HepG2 (cell line): ENCODE data around the gene FAM120B. TPM values are rescaled to one million over a fixed set of nuclear protein-coding genes. Genes with fewer than 3 reads are reported as not detected.

Experiments
- ATAC-seq: fragments of 200-7000 bp; cut with Tn5 transposase; 3 replicates; pipeline ENCODE4 v1.9.1; 2020; ENCODE audit warnings: mild to moderate bottlenecking, moderate library complexity
- BruUV-seq: library from RNA; stranded (reverse); fragments of 400-500 nt; replicated peaks from 2 replicates; lab custom pipeline; 2021; lab: Mats Ljungman, UMichigan
- CTCF ChIA-PET: fragments of 300-600 bp; formaldehyde crosslinking; extraction: SDS; loops from one replicate; lab custom pipeline; 2021; ENCODE audit warnings: low total read pairs, inconsistent platforms, low intra/inter-chr PET ratio; lab: Yijun Ruan, JAX
- POLR2A ChIA-PET: fragments of 350-600 bp; sonication (Branson Sonifier 250); formaldehyde crosslinking; loops from one replicate; lab custom pipeline; 2020; ENCODE audit warnings: antibody characterized with exemption, inconsistent platforms; lab: Yijun Ruan, JAX
- DNase-seq: peaks from one replicate; pipeline ENCODE4 v3.0.0-alpha.2; 2015; ENCODE audit warnings: low spot score
- FAIRE-seq: peaks from 3 replicates; lab custom pipeline; 2011; peaks lifted over from hg19 to GRCh38; lab: Jason Lieb, UNC
- H2AFZ ChIP-seq: one replicate; pipeline ENCODE4 v1.6.1; 2011; ENCODE audit warnings: low read length, inconsistent platforms
- H3K27ac ChIP-seq: fragments of 300-600 bp; 3 replicates; pipeline ENCODE4 v1.8.0; 2011; ENCODE audit warnings: mixed run types, mild to moderate bottlenecking, mixed read lengths, low read length, inconsistent platforms; ENCODE audit not compliant: insufficient read depth; ENCODE audit errors: extremely low read length
- H3K27me3 ChIP-seq, 2 experiments: fragments of 200-600 bp in 1 of 2; 2 replicates in 1 of 2; 3 replicates in 1 of 2; pipeline versions ENCODE4 v1.6.0 to v1.8.0; 2011; ENCODE audit warnings: low read length in 2 of 2, mild to moderate bottlenecking in 2 of 2, moderate library complexity in 2 of 2, inconsistent platforms in 1 of 2; ENCODE audit not compliant: insufficient read depth in 2 of 2, control insufficient read depth in 1 of 2
- H3K36me3 ChIP-seq, 2 experiments: fragments of 200-600 bp in 1 of 2; replicated peaks in 1 of 2; 2 replicates in 1 of 2; 3 replicates in 1 of 2; pipeline versions ENCODE4 v1.5.1 to v1.8.0; 2011; ENCODE audit warnings: low read length in 2 of 2, inconsistent platforms in 1 of 2; ENCODE audit not compliant: insufficient read depth in 2 of 2, control insufficient read depth in 1 of 2
- H3K4me1 ChIP-seq: 2 replicates; pipeline ENCODE4 v1.5.1; 2012; ENCODE audit warnings: low read length, inconsistent platforms; ENCODE audit not compliant: insufficient read depth
- H3K4me2 ChIP-seq: 2 replicates; pipeline ENCODE4 v1.6.0; 2011; ENCODE audit warnings: low read depth, low read length, inconsistent platforms
- H3K4me3 ChIP-seq, 3 experiments: fragments of 200-600 bp in 1 of 3; sonication (generic), shearing (Covaris generic) in 1 of 3; replicated peaks in 1 of 3; 2 replicates each; pipeline ENCODE4 v1.5.1; 2011 to 2016; ENCODE audit warnings: low read length in 3 of 3, inconsistent platforms in 2 of 3, low read depth in 2 of 3, mild to moderate bottlenecking in 2 of 3, control low read depth in 1 of 3, mixed read lengths in 1 of 3; ENCODE audit not compliant: insufficient read depth in 1 of 3
- H3K79me2 ChIP-seq: one replicate; pipeline ENCODE4 v1.6.1; 2011; ENCODE audit warnings: low read length, inconsistent platforms; ENCODE audit not compliant: insufficient read depth
- H3K9ac ChIP-seq: 2 replicates; pipeline ENCODE4 v1.6.0; 2011; ENCODE audit warnings: mild to moderate bottlenecking, low read depth, low read length, inconsistent platforms; ENCODE audit not compliant: insufficient read depth
- H3K9me3 ChIP-seq: 2 replicates; pipeline ENCODE4 v1.5.1; 2012; ENCODE audit warnings: mild to moderate bottlenecking, low read length
- H4K20me1 ChIP-seq: 2 replicates; pipeline ENCODE4 v1.6.0; 2011; ENCODE audit warnings: inconsistent platforms, mild to moderate bottlenecking, low read length, moderate library complexity; ENCODE audit not compliant: insufficient read depth
- CBX5 ChIP-seq: sonication (generic); formaldehyde crosslinking; IDR thresholded peaks from 2 replicates; pipeline ENCODE4 v1.4.0; 2020; ENCODE audit warnings: missing genetic modification reagents, borderline replicate concordance
- NONO ChIP-seq, 2 experiments: fragments of 450-650 bp in 1 of 2; sonication (generic) in 1 of 2; formaldehyde crosslinking in 1 of 2; IDR thresholded peaks in 1 of 2; conservative IDR thresholded peaks in 1 of 2; 2 replicates each; pipeline versions ENCODE4 v1.6.1 to v1.8.0; 2017 to 2022; ENCODE audit warnings: mild to moderate bottlenecking in 1 of 2, missing genetic modification reagents in 1 of 2, moderate library complexity in 1 of 2
- NR2F1 ChIP-seq, 2 experiments: fragments of 450-650 bp in 1 of 2; formaldehyde crosslinking in 1 of 2; IDR thresholded peaks; 2 replicates each; pipeline versions ENCODE4 v1.5.0 to v1.6.1; 2016 to 2020; ENCODE audit warnings: mild to moderate bottlenecking in 1 of 2, missing compliant biosample characterization in 1 of 2, missing genetic modification reagents in 1 of 2, moderate library complexity in 1 of 2
- NR2F2 ChIP-seq: IDR thresholded peaks from 2 replicates; pipeline ENCODE4 v1.6.1; 2012; ENCODE audit warnings: low read depth, inconsistent platforms, borderline replicate concordance
- SNAPC2 ChIP-seq: sonication (generic); formaldehyde crosslinking; IDR thresholded peaks from 2 replicates; pipeline ENCODE4 v1.8.1; 2022; ENCODE audit warnings: mild to moderate bottlenecking, missing genetic modification reagents
- XBP1 ChIP-seq: sonication (generic); formaldehyde crosslinking; IDR thresholded peaks from 2 replicates; pipeline ENCODE4 v1.5.0; 2020; ENCODE audit warnings: missing genetic modification reagents
- ZKSCAN5 ChIP-seq: sonication (generic); formaldehyde crosslinking; IDR thresholded peaks from 2 replicates; pipeline ENCODE4 v1.5.1; 2020; ENCODE audit warnings: mild to moderate bottlenecking, missing genetic modification reagents
- ZNF891 ChIP-seq: sonication (generic); formaldehyde crosslinking; IDR thresholded peaks from 2 replicates; pipeline ENCODE4 v1.5.0; 2020; ENCODE audit warnings: mild to moderate bottlenecking, missing genetic modification reagents
- WGBS: methylation state at CpG from one replicate; pipeline ENCODE4 v1.1.6; 2017; ENCODE audit warnings: low lambda C conversion rate; 5-methylcytosine and 5-hydroxymethylcytosine counted together
- in situ Hi-C: cut with HindIII; loops from 2 replicates; pipeline ENCODE4 v1.10.0; 2017; ENCODE audit warnings: low pct_unique_long_range_greater_than_20kb; ENCODE audit not compliant: extremely low pct_ligation_motif_present
- intact Hi-C: fragments of 100-400 bp; cut with micrococcal nuclease; formaldehyde crosslinking; loops from one replicate; pipeline ENCODE4 v1.10.0; 2022; ENCODE audit not compliant: unreplicated experiment
- polyA plus RNA-seq, 8 experiments: library from polyadenylated mRNA; depleted of rRNA in 3 of 8; stranded (reverse) in 7 of 8; unstranded in 1 of 8; fragments of >200 nt; fragmentation: Illumina TruSeq in 4 of 8; extraction: Trizol in 4 of 8; gene quantifications; 2 replicates each; pipeline versions ENCODE4 v1.2.1 to v1.2.3, GENCODE V29; 2011 to 2016; ENCODE audit warnings: low read depth in 4 of 8, missing spikeins in 1 of 8, mixed read lengths in 1 of 8; ENCODE audit not compliant: insufficient read depth in 1 of 8
- total RNA-seq, 5 experiments: library from RNA; depleted of rRNA; stranded (reverse); fragments of >200 nt; fragmentation: Illumina TruSeq; extraction: Trizol; gene quantifications; 2 replicates each; pipeline ENCODE4 v1.2.3, GENCODE V29; 2016; ENCODE audit warnings: low read depth in 1 of 5
- TF ChIP-seq, protein P1 (sequence below): IDR thresholded peaks from 2 replicates; pipeline ENCODE4 v1.6.1; 2012; ENCODE audit warnings: low read depth, low read length, improper control_type of control experiment
- TF ChIP-seq, protein P2 (sequence below): sonication (generic); formaldehyde crosslinking; IDR thresholded peaks from 2 replicates; pipeline ENCODE4 v1.5.0; 2020; ENCODE audit warnings: missing genetic modification reagents
- TF ChIP-seq, protein P3 (sequence below): sonication (generic); formaldehyde crosslinking; IDR thresholded peaks from 2 replicates; pipeline ENCODE4 v1.4.0; 2020; ENCODE audit warnings: low read depth, mild to moderate bottlenecking, missing genetic modification reagents
- TF ChIP-seq, protein P4 (sequence below): sonication (generic); formaldehyde crosslinking; IDR thresholded peaks from 2 replicates; pipeline ENCODE4 v1.9.0; 2021; ENCODE audit warnings: mild to moderate bottlenecking, missing genetic modification reagents

The FAM120B gene
- total and polyA plus RNA-seq, 2 of the 13 experiments (the other 11 are each of a cell fraction or from before 2014, with no cell fraction given), result 9.2 to 10.7 TPM

DNA sequence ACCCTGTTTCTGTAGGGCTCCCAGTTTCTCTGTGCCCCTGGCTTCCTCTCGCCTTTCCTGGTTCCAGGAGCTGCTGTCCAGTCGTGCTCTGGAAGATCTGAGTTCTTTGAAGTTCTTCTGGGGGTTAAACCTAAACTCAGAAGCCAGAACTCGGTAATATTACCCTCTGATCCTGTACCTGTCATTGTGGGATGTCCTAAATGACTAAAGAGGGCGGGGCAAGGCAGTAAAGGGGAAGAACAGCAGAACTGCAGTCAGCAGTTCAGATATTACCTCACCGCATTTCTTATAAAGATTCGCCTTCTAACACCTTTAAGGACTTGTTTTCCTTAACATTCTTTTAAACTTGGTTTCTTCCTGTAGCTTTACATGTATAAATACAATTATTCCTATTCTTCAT, 63.9 kb downstream of the FAM120B start (continued):
- TF ChIP-seq, protein P1, sequence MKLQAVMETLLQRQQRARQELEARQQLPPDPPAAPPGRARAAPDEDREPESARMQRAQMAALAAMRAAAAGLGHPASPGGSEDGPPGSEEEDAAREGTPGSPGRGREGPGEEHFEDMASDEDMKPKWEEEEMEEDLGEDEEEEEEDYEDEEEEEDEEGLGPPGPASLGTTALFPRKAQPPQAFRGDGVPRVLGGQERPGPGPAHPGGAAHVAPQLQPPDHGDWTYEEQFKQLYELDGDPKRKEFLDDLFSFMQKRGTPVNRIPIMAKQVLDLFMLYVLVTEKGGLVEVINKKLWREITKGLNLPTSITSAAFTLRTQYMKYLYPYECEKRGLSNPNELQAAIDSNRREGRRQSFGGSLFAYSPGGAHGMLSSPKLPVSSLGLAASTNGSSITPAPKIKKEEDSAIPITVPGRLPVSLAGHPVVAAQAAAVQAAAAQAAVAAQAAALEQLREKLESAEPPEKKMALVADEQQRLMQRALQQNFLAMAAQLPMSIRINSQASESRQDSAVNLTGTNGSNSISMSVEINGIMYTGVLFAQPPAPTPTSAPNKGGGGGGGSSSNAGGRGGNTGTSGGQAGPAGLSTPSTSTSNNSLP, result no peak
- no peak for TF ChIP-seq XBP1 (CRISPR knock-in tag)
- TF ChIP-seq NR2F2, result no peak
- TF ChIP-seq, protein P2, sequence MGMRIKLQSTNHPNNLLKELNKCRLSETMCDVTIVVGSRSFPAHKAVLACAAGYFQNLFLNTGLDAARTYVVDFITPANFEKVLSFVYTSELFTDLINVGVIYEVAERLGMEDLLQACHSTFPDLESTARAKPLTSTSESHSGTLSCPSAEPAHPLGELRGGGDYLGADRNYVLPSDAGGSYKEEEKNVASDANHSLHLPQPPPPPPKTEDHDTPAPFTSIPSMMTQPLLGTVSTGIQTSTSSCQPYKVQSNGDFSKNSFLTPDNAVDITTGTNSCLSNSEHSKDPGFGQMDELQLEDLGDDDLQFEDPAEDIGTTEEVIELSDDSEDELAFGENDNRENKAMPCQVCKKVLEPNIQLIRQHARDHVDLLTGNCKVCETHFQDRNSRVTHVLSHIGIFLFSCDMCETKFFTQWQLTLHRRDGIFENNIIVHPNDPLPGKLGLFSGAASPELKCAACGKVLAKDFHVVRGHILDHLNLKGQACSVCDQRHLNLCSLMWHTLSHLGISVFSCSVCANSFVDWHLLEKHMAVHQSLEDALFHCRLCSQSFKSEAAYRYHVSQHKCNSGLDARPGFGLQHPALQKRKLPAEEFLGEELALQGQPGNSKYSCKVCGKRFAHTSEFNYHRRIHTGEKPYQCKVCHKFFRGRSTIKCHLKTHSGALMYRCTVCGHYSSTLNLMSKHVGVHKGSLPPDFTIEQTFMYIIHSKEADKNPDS (CRISPR knock-in tag), result no peak
- TF ChIP-seq NR2F1 (CRISPR knock-in tag; IDR thresholded peaks at IDR 0.05), result no peak

DNA sequence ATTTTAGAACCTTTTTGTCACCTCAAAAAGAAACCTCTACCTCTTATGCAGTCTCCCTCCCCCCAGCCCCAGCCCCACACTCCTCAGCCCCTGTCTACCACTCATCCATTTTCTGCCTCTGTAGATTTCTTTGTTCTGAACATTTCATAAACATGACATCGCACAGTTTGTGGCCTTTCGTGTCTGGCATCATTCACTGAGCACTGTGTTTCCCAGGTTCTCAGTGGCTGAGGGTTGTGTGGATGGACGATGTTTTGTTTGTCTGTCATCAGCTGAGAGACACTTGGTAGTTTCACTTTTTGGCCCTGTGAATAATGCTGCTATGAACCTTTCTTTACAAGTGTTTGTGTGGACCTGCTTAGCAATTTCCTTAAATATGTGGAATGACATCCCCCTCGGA, 64.5 kb downstream of the FAM120B start:
- H3K4me2 ChIP-seq, result no peak overlapping the region
- no peaks in the 10 kb centered on the region for H3K79me2 ChIP-seq
- no peaks in the 10 kb centered on the region for H3K27me3 ChIP-seq
- in situ Hi-C loops (no loop called here), intact Hi-C loops (no loop called here)
- 97% methylated on average over 4 of the region's 4 CpGs for whole genome bisulfite sequencing
- POLR2A ChIA-PET, result no interaction called here
- no peaks in the 10 kb centered on the region for H3K9me3 ChIP-seq
- no peaks in the 10 kb centered on the region for H4K20me1 ChIP-seq
- CTCF ChIA-PET, result no interaction called here
- H3K4me1 ChIP-seq, result peaks cover 38% of the 10 kb centered on the region
- no peak overlapping the region for H3K27ac ChIP-seq
- no peak overlapping the region for H3K4me3 ChIP-seq
- DNase-seq (no peak), FAIRE-seq (no peak), ATAC-seq (no peak)
- no peak overlapping the region for H3K9ac ChIP-seq
- H3K36me3 ChIP-seq, result peaks cover 4 to 17% of the 10 kb centered on the region in 2 experiments
- BruUV-seq, result no TSS peak
- no peak overlapping the region for H2AFZ ChIP-seq
- TF ChIP-seq CBX5 (CRISPR knock-in tag) (no peak), ZNF891 (CRISPR knock-in tag) (no peak), ZKSCAN5 (no peak), SNAPC2 (CRISPR knock-in tag) (no peak), NONO (IDR thresholded peaks at IDR 0.05) (no peak), NONO (CRISPR knock-in tag; conservative IDR thresholded peaks at IDR 0.05) (no peak)
- TF ChIP-seq, protein P3, sequence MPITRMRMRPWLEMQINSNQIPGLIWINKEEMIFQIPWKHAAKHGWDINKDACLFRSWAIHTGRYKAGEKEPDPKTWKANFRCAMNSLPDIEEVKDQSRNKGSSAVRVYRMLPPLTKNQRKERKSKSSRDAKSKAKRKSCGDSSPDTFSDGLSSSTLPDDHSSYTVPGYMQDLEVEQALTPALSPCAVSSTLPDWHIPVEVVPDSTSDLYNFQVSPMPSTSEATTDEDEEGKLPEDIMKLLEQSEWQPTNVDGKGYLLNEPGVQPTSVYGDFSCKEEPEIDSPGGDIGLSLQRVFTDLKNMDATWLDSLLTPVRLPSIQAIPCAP (CRISPR knock-in tag), result no peak
- TF ChIP-seq, protein P4, sequence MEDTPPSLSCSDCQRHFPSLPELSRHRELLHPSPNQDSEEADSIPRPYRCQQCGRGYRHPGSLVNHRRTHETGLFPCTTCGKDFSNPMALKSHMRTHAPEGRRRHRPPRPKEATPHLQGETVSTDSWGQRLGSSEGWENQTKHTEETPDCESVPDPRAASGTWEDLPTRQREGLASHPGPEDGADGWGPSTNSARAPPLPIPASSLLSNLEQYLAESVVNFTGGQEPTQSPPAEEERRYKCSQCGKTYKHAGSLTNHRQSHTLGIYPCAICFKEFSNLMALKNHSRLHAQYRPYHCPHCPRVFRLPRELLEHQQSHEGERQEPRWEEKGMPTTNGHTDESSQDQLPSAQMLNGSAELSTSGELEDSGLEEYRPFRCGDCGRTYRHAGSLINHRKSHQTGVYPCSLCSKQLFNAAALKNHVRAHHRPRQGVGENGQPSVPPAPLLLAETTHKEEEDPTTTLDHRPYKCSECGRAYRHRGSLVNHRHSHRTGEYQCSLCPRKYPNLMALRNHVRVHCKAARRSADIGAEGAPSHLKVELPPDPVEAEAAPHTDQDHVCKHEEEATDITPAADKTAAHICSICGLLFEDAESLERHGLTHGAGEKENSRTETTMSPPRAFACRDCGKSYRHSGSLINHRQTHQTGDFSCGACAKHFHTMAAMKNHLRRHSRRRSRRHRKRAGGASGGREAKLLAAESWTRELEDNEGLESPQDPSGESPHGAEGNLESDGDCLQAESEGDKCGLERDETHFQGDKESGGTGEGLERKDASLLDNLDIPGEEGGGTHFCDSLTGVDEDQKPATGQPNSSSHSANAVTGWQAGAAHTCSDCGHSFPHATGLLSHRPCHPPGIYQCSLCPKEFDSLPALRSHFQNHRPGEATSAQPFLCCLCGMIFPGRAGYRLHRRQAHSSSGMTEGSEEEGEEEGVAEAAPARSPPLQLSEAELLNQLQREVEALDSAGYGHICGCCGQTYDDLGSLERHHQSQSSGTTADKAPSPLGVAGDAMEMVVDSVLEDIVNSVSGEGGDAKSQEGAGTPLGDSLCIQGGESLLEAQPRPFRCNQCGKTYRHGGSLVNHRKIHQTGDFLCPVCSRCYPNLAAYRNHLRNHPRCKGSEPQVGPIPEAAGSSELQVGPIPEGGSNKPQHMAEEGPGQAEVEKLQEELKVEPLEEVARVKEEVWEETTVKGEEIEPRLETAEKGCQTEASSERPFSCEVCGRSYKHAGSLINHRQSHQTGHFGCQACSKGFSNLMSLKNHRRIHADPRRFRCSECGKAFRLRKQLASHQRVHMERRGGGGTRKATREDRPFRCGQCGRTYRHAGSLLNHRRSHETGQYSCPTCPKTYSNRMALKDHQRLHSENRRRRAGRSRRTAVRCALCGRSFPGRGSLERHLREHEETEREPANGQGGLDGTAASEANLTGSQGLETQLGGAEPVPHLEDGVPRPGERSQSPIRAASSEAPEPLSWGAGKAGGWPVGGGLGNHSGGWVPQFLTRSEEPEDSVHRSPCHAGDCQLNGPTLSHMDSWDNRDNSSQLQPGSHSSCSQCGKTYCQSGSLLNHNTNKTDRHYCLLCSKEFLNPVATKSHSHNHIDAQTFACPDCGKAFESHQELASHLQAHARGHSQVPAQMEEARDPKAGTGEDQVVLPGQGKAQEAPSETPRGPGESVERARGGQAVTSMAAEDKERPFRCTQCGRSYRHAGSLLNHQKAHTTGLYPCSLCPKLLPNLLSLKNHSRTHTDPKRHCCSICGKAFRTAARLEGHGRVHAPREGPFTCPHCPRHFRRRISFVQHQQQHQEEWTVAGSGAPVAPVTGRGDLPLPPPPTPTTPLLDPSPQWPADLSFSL (CRISPR knock-in tag), result no peak
